HFFc6 (cell line): Measurements from ENCODE around the gene VEGFB. TPM values are rescaled to one million over a fixed set of nuclear protein-coding genes. Genes with fewer than 3 reads are reported as not detected.

Experiments
- DNase-seq: peaks from one replicate; pipeline ENCODE4 v3.0.0-alpha.2; 2018
- H3K27ac Mint-ChIP-seq: 2 replicates; pipeline ENCODE4 v1.8.0; 2020; ENCODE audit warnings: mild to moderate bottlenecking, mixed read lengths
- H3K27me3 Mint-ChIP-seq: 2 replicates; pipeline ENCODE4 v1.8.0; 2021; ENCODE audit warnings: mild to moderate bottlenecking, moderate library complexity, mixed read lengths; ENCODE audit not compliant: insufficient read depth
- H3K36me3 Mint-ChIP-seq: 2 replicates; pipeline ENCODE4 v1.8.0; 2021; ENCODE audit warnings: low read depth, mixed read lengths
- H3K4me1 Mint-ChIP-seq: 2 replicates; pipeline ENCODE4 v1.8.0; 2020; ENCODE audit warnings: low read depth, mixed read lengths
- H3K4me3 Mint-ChIP-seq: 2 replicates; pipeline ENCODE4 v1.8.0; 2020; ENCODE audit warnings: mild to moderate bottlenecking, moderate library complexity, mixed read lengths
- H3K9me3 Mint-ChIP-seq: 2 replicates; pipeline ENCODE4 v1.8.0; 2020; ENCODE audit warnings: mild to moderate bottlenecking, mixed read lengths
- CTCF ChIP-seq: fragments of 200-600 bp; sonication (generic); IDR thresholded peaks from 2 replicates; pipeline ENCODE4 v1.5.0; 2021; ENCODE audit warnings: antibody characterized with exemption, mild to moderate bottlenecking
- total RNA-seq, 6 experiments: library from RNA; stranded (reverse); fragmentation: NEBNext Ultra II Directional; extraction: Animal tissue kit (Norgen Biotek cat#: 25700); gene quantifications; 2 replicates in 1 of 6; 3 replicates in 5 of 6; pipeline ENCODE4 v1.2.3, GENCODE V29; 2021

VEGFB gene
- total RNA-seq, 6 experiments from 2014 or later, result 65.1 to 80.6 (median 71.2) TPM

GRCh38 chr11:64234647-64235379 is 429 bp downstream of the VEGFB start:
- H3K9me3 Mint-ChIP-seq, result no peaks in the 10 kb centered on the region
- DNase-seq, result no peak

GRCh38 chr11:64235437-64236161 is 1.2 kb downstream of the VEGFB start:
- H3K27ac Mint-ChIP-seq, result no peak overlapping the region
- H3K9me3 Mint-ChIP-seq, result no peaks in the 10 kb centered on the region
- H3K36me3 Mint-ChIP-seq, result no peaks in the 10 kb centered on the region
- peak overlapping the region; percentile 84 for H3K4me3 Mint-ChIP-seq
- H3K27me3 Mint-ChIP-seq, result no peaks in the 10 kb centered on the region
- no peak for TF ChIP-seq CTCF
- H3K4me1 Mint-ChIP-seq, result peaks cover 22% of the 10 kb centered on the region
- DNase-seq, result no peak

More at GRCh38 chr11:64234647-64235379, 429 bp downstream of the VEGFB start:
- Mint-ChIP-seq H3K36me3 (no peaks in the 10 kb centered on the region), H3K4me3 (peak overlapping the region; percentile 84), H3K4me1 (peaks cover 16% of the 10 kb centered on the region), H3K27me3 (no peaks in the 10 kb centered on the region), H3K27ac (no peak overlapping the region)
- TF ChIP-seq CTCF, result peak; percentile 30

GRCh38 chr11:64237484-64237951 is 3.1 kb downstream of the VEGFB start:
- no peak for TF ChIP-seq CTCF
- Mint-ChIP-seq H3K9me3 (no peaks in the 10 kb centered on the region), H3K36me3 (no peaks in the 10 kb centered on the region), H3K27ac (no peak overlapping the region; the same call in 1 of the 2 replicates), H3K4me1 (peaks cover 19% of the 10 kb centered on the region), H3K27me3 (no peaks in the 10 kb centered on the region), H3K4me3 (no peak overlapping the region)
- no peak for DNase-seq

GRCh38 chr11:64238076-64238475 is 3.7 kb downstream of the VEGFB start:
- Mint-ChIP-seq H3K36me3 (no peaks in the 10 kb centered on the region), H3K4me1 (peaks cover 24% of the 10 kb centered on the region), H3K4me3 (no peak overlapping the region), H3K27ac (peak overlapping the region; percentile 32; the same call in 1 of the 2 replicates), H3K9me3 (no peaks in the 10 kb centered on the region), H3K27me3 (no peaks in the 10 kb centered on the region)
- TF ChIP-seq CTCF, result no peak
- DNase-seq, result no peak

GRCh38 chr11:64238999-64239398 is 4.6 kb downstream of the VEGFB start:
- Mint-ChIP-seq H3K4me1 (peaks cover 33% of the 10 kb centered on the region), H3K4me3 (no peak overlapping the region), H3K36me3 (peaks cover 9% of the 10 kb centered on the region; the same call in 1 of the 2 replicates), H3K27ac (peak overlapping the region; percentile 45), H3K27me3 (peaks cover 1% of the 10 kb centered on the region; the same call in 1 of the 2 replicates), H3K9me3 (no peaks in the 10 kb centered on the region)
- no peak for DNase-seq
- no peak for TF ChIP-seq CTCF
